HepG2 (cell line): ENCODE measurements around the gene ARMC5. TPM values are rescaled to one million over a fixed set of nuclear protein-coding genes. Genes with fewer than 3 reads are reported as not detected.

Experiments used
- ADNP ChIP-seq: sonication (generic); formaldehyde crosslinking; IDR thresholded peaks from 2 replicates; pipeline ENCODE4 v1.4.0; 2020; ENCODE audit warnings: missing genetic modification reagents
- ASH2L ChIP-seq: fragments of 300-600, 200-600 bp; sonication (generic); IDR thresholded peaks from 2 replicates; pipeline ENCODE4 v1.7.0; 2017; ENCODE audit warnings: low read depth, mild to moderate bottlenecking, moderate library complexity, mixed read lengths, low read length; ENCODE audit not compliant: insufficient read length
- BCL6 ChIP-seq: IDR thresholded peaks from 2 replicates; pipeline ENCODE4 v1.6.1; 2016; ENCODE audit warnings: missing genetic modification reagents, missing compliant biosample characterization
- CEBPG ChIP-seq: IDR thresholded peaks from 2 replicates; pipeline ENCODE4 v1.6.1; 2016
- CHD4 ChIP-seq: fragments of 200-600 bp; sonication (generic); IDR thresholded peaks from 2 replicates; pipeline ENCODE4 v1.7.0; 2017; ENCODE audit warnings: mild to moderate bottlenecking, low read length, borderline replicate concordance
- EP300 ChIP-seq, 3 experiments: sonication (generic) in 1 of 3; formaldehyde crosslinking in 1 of 3; IDR thresholded peaks; 2 replicates each; pipeline versions ENCODE4 v1.5.1 to v1.6.1; 2011 to 2020; ENCODE audit warnings: low read depth in 2 of 3, low read length in 2 of 3, borderline replicate concordance in 1 of 3, improper control_type of control experiment in 1 of 3, mild to moderate bottlenecking in 1 of 3, missing genetic modification reagents in 1 of 3, moderate library complexity in 1 of 3
- GATAD2A ChIP-seq: IDR thresholded peaks from 2 replicates; pipeline ENCODE4 v1.6.1; 2016
- HDAC1 ChIP-seq: sonication (generic); formaldehyde crosslinking; IDR thresholded peaks from 2 replicates; pipeline ENCODE4 v1.5.1; 2020; ENCODE audit warnings: mild to moderate bottlenecking, missing genetic modification reagents
- ISL2 ChIP-seq: sonication (generic); formaldehyde crosslinking; IDR thresholded peaks from 2 replicates; pipeline ENCODE4 v1.5.0; 2020; ENCODE audit warnings: missing genetic modification reagents
- KLF9 ChIP-seq: IDR thresholded peaks from 2 replicates; pipeline ENCODE4 v1.6.1; 2016; ENCODE audit warnings: low read depth
- MYC ChIP-seq: sonication (generic); formaldehyde crosslinking; IDR thresholded peaks from 2 replicates; pipeline ENCODE4 v1.9.0; 2021; ENCODE audit warnings: missing genetic modification reagents, borderline replicate concordance
- NCOA1 ChIP-seq: sonication (generic); formaldehyde crosslinking; IDR thresholded peaks from 2 replicates; pipeline ENCODE4 v1.9.0; 2021; ENCODE audit warnings: missing genetic modification reagents
- SMAD3 ChIP-seq: sonication (generic); formaldehyde crosslinking; IDR thresholded peaks from 2 replicates; pipeline ENCODE4 v1.4.0; 2020; ENCODE audit warnings: missing genetic modification reagents
- ZBTB20 ChIP-seq: sonication (generic); formaldehyde crosslinking; IDR thresholded peaks from 2 replicates; pipeline ENCODE4 v1.8.1; 2023; ENCODE audit warnings: missing genetic modification reagents, low read depth, mild to moderate bottlenecking, borderline replicate concordance
- ZFY ChIP-seq: sonication (generic); formaldehyde crosslinking; IDR thresholded peaks from 2 replicates; pipeline ENCODE4 v1.4.0; 2020; ENCODE audit warnings: missing genetic modification reagents
- ZMYM2 ChIP-seq: sonication (generic); formaldehyde crosslinking; IDR thresholded peaks from 2 replicates; pipeline ENCODE4 v1.8.0; 2022; ENCODE audit warnings: mild to moderate bottlenecking, missing genetic modification reagents
- ZNF143 ChIP-seq: sonication (generic); formaldehyde crosslinking; IDR thresholded peaks from 2 replicates; pipeline ENCODE4 v1.4.0; 2020; ENCODE audit warnings: missing genetic modification reagents
- ZNF605 ChIP-seq: sonication (generic); formaldehyde crosslinking; IDR thresholded peaks from 2 replicates; pipeline ENCODE4 v1.8.0; 2022; ENCODE audit warnings: mild to moderate bottlenecking, missing genetic modification reagents
- ZNF766 ChIP-seq: sonication (generic); formaldehyde crosslinking; IDR thresholded peaks from 2 replicates; pipeline ENCODE4 v1.5.0; 2020; ENCODE audit warnings: missing genetic modification reagents, borderline replicate concordance
- ZNF83 ChIP-seq: sonication (generic); formaldehyde crosslinking; IDR thresholded peaks from 2 replicates; pipeline ENCODE4 v1.4.0; 2020; ENCODE audit warnings: missing genetic modification reagents, mild to moderate bottlenecking, borderline replicate concordance
- polyA plus RNA-seq, 8 experiments: library from polyadenylated mRNA; depleted of rRNA in 3 of 8; stranded (reverse) in 7 of 8; unstranded in 1 of 8; fragments of >200 nt; fragmentation: Illumina TruSeq in 4 of 8; extraction: Trizol in 4 of 8; gene quantifications; 2 replicates each; pipeline versions ENCODE4 v1.2.1 to v1.2.3, GENCODE V29; 2011 to 2016; ENCODE audit warnings: low read depth in 4 of 8, missing spikeins in 1 of 8, mixed read lengths in 1 of 8; ENCODE audit not compliant: insufficient read depth in 1 of 8
- total RNA-seq, 5 experiments: library from RNA; depleted of rRNA; stranded (reverse); fragments of >200 nt; fragmentation: Illumina TruSeq; extraction: Trizol; gene quantifications; 2 replicates each; pipeline ENCODE4 v1.2.3, GENCODE V29; 2016; ENCODE audit warnings: low read depth in 1 of 5
- TF ChIP-seq, protein P1 (sequence below): sonication (generic); formaldehyde crosslinking; IDR thresholded peaks from 2 replicates; pipeline ENCODE4 v1.4.0; 2020; ENCODE audit warnings: mild to moderate bottlenecking, missing genetic modification reagents
- TF ChIP-seq, protein P2 (sequence below): sonication (generic); formaldehyde crosslinking; IDR thresholded peaks from 2 replicates; pipeline ENCODE4 v1.4.0; 2020; ENCODE audit warnings: low read depth, missing genetic modification reagents
- TF ChIP-seq, protein P3 (sequence below): IDR thresholded peaks from 2 replicates; pipeline ENCODE4 v1.6.1; 2018; ENCODE audit warnings: missing genetic modification reagents, mild to moderate bottlenecking, missing compliant biosample characterization

Gene ARMC5
- total and polyA plus RNA-seq, 2 of the 13 experiments (the other 11 are each of a cell fraction or from before 2014, with no cell fraction given): 10.8 to 22.3 TPM

- TF ChIP-seq ZNF605 (CRISPR knock-in tag) (peak; percentile 77), ADNP (CRISPR knock-in tag) (no peak), HDAC1 (CRISPR knock-in tag) (peak; percentile 78), CHD4 (0 out of 2 replicates have a peak, but pooled peaks have one; percentile 48), ASH2L (peak; percentile 87), ZNF83 (CRISPR knock-in tag) (no peak), KLF9 (CRISPR knock-in tag) (no peak), ISL2 (CRISPR knock-in tag) (no peak), GATAD2A (peak; percentile 58), ZNF766 (CRISPR knock-in tag) (no peak), ZFY (CRISPR knock-in tag) (peak; percentile 75), CEBPG (no peak), ZNF143 (CRISPR knock-in tag) (0 out of 2 replicates have a peak, but pooled peaks have one; percentile 47), BCL6 (CRISPR knock-in tag) (peak; percentile 91), ZMYM2 (CRISPR knock-in tag) (peak; percentile 22; the same call in 1 of the 2 replicates), ZBTB20 (CRISPR knock-in tag) (peak; percentile 86; the same call in 1 of the 2 replicates), NCOA1 (no peak; the same call in 1 of the 2 replicates), MYC (CRISPR knock-in tag) (peak; percentile 68), EP300 (IDR thresholded peaks at IDR 0.05; ENCODE audit: low read depth in 2 of 2, low read length in 2 of 2) (no peak; a peak in 1 of 4 replicates), EP300 (CRISPR knock-in tag; IDR thresholded peaks at IDR 0.05; ENCODE audit: borderline replicate concordance) (peak; percentile 26), SMAD3 (CRISPR knock-in tag) (0 out of 2 replicates have a peak, but pooled peaks have one; percentile 21)
- TF ChIP-seq, protein P1, sequence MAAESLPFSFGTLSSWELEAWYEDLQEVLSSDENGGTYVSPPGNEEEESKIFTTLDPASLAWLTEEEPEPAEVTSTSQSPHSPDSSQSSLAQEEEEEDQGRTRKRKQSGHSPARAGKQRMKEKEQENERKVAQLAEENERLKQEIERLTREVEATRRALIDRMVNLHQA (CRISPR knock-in tag): no peak
- TF ChIP-seq, protein P2, sequence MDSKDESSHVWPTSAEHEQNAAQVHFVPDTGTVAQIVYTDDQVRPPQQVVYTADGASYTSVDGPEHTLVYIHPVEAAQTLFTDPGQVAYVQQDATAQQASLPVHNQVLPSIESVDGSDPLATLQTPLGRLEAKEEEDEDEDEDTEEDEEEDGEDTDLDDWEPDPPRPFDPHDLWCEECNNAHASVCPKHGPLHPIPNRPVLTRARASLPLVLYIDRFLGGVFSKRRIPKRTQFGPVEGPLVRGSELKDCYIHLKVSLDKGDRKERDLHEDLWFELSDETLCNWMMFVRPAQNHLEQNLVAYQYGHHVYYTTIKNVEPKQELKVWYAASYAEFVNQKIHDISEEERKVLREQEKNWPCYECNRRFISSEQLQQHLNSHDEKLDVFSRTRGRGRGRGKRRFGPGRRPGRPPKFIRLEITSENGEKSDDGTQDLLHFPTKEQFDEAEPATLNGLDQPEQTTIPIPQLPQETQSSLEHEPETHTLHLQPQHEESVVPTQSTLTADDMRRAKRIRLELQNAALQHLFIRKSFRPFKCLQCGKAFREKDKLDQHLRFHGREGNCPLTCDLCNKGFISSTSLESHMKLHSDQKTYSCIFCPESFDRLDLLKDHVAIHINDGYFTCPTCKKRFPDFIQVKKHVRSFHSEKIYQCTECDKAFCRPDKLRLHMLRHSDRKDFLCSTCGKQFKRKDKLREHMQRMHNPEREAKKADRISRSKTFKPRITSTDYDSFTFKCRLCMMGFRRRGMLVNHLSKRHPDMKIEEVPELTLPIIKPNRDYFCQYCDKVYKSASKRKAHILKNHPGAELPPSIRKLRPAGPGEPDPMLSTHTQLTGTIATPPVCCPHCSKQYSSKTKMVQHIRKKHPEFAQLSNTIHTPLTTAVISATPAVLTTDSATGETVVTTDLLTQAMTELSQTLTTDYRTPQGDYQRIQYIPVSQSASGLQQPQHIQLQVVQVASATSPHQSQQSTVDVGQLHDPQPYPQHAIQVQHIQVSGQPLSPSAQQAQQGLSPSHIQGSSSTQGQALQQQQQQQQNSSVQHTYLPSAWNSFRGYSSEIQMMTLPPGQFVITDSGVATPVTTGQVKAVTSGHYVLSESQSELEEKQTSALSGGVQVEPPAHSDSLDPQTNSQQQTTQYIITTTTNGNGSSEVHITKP (CRISPR knock-in tag): 0 out of 2 replicates have a peak, but pooled peaks have one; percentile 54
- TF ChIP-seq, protein P3, sequence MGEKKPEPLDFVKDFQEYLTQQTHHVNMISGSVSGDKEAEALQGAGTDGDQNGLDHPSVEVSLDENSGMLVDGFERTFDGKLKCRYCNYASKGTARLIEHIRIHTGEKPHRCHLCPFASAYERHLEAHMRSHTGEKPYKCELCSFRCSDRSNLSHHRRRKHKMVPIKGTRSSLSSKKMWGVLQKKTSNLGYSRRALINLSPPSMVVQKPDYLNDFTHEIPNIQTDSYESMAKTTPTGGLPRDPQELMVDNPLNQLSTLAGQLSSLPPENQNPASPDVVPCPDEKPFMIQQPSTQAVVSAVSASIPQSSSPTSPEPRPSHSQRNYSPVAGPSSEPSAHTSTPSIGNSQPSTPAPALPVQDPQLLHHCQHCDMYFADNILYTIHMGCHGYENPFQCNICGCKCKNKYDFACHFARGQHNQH (CRISPR knock-in tag): peak; percentile 71
Measured at GRCh38 chr16:31477220-31478216, 18.2 kb downstream of the ARMC5 start (continued).
